Stimulated activated CD8-positive, alpha-beta memory T cell treated with anti-CD3 and anti-CD28 coated beads, Interleukin-4, amount 100 ng/mL, for 1 hour (primary cell): ENCODE measurements around the gene KIRREL3.
"Not testable (repeated sequence)": the region's sequence is repeated elsewhere in the genome, so short reads cannot be mapped to it uniquely, and the experiment has no call there.

Experiments
- DNase-seq, 2 donors: peaks; one replicate each; pipeline ENCODE4 v3.0.0-alpha.2; 2020; ENCODE audit warnings: low read depth in 2 of 2, low spot score in 1 of 2

KIRREL3 gene

DNA sequence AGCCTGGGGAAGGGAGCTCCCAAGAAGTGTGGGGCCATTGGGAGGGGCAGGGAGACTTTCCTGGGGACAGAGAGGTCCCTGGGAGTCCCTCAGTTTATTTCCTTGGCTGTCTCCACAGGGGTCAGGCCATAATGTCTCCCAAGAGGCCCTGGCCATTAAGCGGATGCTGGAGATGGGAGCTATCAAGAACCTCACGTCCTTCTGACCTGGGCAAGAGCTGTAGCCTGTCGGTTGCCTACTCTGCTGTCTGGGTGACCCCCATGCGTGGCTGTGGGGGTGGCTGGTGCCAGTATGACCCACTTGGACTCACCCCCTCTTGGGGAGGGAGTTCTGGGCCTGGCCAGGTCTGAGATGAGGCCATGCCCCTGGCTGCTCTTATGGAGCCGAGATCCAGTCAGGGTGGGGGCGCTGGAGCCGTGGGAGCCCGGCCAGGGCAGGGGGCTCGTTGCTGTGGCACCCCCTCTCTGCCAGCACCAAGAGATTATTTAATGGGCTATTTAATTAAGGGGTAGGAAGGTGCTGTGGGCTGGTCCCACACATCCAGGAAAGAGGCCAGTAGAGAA is 586.6 kb downstream of the KIRREL3 start:
- no peak for DNase-seq

DNA sequence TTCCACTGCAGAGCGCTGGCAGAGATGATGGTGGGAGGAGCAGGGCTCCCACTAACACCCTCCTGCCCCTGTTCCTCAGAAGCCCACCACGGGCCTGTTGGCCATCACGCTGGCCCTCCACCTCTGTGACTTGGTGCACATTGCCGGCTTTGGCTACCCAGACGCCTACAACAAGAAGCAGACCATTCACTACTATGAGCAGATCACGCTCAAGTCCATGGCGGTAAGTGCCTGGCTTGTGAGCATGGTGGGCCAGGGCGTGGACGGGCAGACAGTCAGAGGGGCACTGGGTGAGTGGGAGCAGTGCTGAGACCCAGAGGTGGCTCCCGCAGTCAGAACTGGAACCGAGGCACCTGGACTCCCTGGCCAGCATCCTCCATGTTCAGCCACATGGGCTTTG is 587.1 kb downstream of the KIRREL3 start:
- DNase-seq: no peak

GRCh38 chr11:126411971-126412381 is 588.6 kb downstream of the KIRREL3 start:
- no peak for DNase-seq

DNA sequence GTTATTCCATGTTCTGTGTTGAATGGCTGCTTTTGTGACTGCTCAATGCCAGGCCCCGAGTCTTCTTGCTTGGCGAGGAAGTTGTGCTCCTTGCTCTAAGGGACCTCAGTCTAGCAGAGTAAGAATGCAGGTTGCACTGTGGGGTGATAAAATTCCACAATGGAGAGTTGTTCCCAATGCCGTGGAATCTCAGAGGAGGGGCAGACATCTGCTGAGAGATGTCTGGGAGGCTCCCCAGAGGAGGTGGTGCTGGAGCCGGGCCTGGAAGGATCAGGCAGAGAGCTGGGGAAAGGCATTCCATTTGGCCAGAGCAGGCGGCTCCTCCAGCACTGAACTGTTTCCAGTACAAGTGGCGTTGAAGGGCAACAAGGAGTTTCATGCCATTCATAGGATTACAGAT is 589.9 kb downstream of the KIRREL3 start:
- no peak for DNase-seq

DNA sequence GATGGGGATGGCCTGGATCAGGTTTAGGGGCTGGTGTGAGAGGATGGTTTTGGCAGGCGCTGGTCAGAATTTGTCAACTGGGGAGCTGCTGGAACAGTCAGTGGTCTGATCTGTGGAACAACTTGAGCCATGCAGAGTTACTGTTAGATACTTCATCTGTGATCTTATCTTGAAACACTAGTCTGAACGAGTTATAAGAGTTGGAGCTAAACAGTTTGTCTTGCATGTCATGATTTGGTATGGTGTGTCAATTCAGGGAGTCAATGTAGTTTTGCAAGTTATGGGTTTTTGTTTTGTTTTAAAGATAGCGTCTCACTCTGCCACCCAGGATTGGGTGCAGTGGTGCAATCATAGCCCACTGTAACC is 591.0 kb downstream of the KIRREL3 start:
- DNase-seq: no peak

- no peak for DNase-seq
Observed at GRCh38 chr11:126408901-126409619, 591.5 kb downstream of the KIRREL3 start.

- no peak for DNase-seq
Observed at GRCh38 chr11:126408496-126408895, 592.1 kb downstream of the KIRREL3 start.

- no peak for DNase-seq
Observed at GRCh38 chr11:126407682-126408288, 592.8 kb downstream of the KIRREL3 start.

DNA sequence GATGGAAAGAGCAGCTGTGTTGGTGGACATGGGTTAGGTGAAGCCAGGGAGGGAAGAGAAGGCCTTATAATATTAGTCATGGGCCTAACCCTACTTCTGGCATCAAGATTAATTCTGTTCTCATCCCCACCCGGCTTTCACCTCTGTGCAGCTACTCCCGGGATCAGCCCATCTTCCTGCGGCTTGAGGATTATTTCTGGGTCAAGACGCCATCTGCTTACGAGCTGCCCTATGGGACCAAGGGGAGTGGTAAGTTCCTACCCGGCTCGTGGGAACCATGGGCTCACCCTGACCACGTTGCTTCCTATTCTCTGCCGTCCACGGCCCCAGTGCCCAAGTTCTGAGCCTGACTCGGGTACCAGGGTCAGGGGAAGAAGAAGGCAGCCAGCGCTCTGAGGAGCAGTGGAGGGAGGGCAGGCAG is 593.5 kb downstream of the KIRREL3 start:
- DNase-seq: no peak

DNA sequence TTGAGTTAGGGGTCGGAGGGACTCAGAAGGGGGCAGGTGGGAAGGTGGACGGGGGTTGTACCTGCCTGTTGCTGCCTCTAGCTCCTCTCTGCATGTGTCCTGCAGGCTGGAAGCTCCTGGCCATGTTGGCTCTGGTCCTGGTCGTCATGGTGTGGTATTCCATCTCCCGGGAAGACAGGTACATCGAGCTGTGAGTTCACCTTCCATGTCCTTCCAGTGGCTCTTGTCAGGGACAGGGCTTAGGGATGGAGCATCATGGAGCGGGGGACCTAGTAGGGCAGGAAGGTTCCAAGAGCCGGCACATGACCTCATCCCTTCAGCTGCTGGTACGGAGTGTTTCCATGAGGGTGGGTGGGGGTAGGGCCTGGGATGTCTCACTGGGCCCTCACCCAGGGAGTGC is 594.2 kb downstream of the KIRREL3 start:
- DNase-seq: no peak

DNA sequence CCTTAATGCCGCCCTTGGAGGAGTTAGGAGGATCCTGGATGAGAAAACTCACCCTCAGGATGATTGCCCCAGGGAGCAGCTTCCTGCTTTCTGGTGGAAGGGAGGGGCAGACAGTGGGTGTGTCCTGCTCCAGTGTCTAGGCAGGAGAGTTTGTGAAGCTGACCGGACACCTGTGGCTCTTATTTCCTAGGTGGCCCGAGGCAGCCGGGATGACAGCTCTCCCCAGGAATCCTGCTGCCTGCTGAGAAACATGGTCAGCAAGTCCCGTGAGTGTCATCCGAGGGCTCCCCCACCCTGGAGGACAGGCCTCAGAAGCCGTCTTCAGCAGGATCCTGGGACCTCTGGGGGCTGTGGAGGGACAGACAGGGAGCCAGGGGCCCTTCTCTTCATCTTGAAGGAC is 594.7 kb downstream of the KIRREL3 start:
- no peak for DNase-seq

- no peak for DNase-seq
Observed at GRCh38 chr11:126405374-126405773, 595.2 kb downstream of the KIRREL3 start.

- no peak for DNase-seq
Observed at GRCh38 chr11:126404367-126404766, 596.2 kb downstream of the KIRREL3 start.

- no peak for DNase-seq
Observed at GRCh38 chr11:126403658-126404057, 596.9 kb downstream of the KIRREL3 start.

DNA sequence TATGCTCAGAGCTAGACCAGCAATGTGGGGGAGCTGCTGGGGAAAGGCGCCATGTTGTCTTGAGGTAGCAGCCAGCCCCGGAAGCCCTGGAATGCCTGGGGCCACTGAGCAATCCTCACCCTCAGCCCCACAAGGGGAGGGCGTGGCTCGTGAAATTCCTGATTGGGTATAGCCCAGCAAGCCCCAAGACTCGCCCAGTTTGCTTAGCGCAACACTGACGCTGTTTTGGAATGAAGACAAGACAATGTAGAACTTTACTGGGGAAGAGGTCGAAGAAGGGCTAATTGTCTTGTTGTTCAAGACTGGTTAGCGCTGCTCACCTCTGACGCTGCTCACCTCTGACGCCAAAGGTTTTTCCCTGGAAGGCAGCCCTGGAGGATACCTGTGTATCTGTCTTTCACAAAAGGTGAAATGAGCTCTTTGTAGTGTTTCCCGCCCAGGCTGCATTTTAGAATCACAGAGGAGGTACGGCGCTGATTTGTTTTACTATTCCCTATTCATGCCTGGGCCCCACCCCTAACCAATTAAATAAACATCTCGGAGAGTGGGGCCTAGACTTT is 597.5 kb downstream of the KIRREL3 start:
- DNase-seq: no peak

DNA sequence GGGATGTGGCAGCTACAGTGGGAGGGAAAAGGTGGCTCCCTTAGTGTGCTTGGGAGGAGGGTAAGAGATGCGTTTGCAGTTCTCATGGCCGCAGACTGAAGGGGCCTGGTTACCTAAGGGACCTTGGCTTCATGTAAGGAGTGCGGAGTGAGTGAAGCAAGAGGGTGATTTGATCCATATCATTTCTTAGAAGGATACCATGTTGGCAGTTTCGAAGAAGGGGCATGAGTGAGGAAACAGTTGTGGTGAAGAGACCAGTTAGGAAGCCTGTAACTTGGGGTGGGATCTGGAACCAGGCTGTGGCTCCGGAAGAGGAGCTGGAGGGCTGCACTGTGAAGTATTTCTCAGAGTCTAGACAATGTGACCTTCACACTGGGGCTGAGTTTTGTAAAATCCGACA is 600.1 kb downstream of the KIRREL3 start:
- DNase-seq: no peak

- no peak for DNase-seq
Observed at GRCh38 chr11:126400019-126400418, 600.6 kb downstream of the KIRREL3 start.

- no peak for DNase-seq
Observed at GRCh38 chr11:126398721-126399120, 601.8 kb downstream of the KIRREL3 start.

- DNase-seq: no peak
Observed at GRCh38 chr11:126398296-126398695, 602.3 kb downstream of the KIRREL3 start.

DNA sequence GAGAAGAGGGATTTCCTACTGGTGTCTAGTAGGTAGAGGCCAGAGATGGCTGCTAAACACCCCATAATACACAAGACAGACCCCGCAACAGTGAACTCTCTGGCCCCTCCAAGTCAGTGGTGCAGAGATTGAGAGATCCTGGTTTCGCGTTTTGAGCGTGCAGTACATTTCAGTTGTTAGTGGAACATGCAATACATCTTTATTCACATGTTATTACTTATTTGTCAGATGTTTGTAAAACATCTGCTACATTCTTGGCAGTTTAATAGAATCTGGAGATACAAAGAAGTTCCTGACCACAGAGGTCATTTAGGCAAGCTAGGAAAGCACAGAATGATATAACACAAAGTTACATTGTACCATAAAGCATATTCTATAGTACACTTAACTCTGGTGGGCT is 603.6 kb downstream of the KIRREL3 start:
- DNase-seq: no peak

DNA sequence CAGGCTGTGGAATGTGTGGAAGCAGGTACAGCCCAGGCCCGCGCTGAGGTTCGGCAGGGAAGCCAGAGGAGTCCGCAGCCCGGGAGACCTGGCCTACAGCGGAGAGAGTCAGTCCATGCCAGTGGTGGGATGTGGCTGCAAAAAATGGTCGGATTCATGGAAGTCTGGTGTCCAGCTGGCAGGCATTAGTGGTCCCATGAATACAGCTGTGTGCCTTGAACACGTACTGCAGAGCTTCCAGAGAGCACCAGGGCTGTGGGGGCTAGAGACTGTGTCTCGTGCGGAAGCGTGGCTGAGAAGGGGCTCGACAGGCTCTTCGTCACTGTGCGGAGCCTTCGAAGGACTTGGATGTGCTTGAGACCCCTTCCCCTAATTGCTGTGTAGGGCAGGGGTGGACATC is 604.3 kb downstream of the KIRREL3 start:
- DNase-seq: not testable (repeated sequence)

DNA sequence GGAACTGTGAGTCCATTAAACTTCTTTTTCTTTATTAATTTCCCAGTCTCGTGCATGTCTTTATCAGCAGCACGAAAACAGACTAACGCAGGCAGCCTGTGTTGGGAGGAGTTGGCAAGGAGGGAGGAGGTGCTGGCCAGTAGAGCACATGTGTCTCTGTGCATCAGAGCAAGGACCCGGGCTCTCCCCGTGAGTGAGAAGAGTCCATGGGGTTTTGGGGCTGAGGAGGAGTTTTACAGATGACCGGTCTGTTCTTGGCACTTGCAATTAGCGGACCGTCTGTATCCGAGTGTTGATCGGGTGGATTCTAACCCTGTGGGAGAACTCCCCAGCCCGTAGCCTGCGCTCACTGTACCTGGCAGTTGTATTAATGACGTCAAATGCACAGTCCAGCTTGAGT is 604.8 kb downstream of the KIRREL3 start:
- not testable (repeated sequence) for DNase-seq
